Retinal pigment epithelial cell (primary cell): Measurements from ENCODE around the gene SEMA3D.
A peak's percentile ranks its signal among the peaks of the same experiment; 100 is the strongest.

ENCODE experiments used
- DNase-seq: peaks from one replicate; pipeline ENCODE4 v3.0.0-alpha.2; 2010; ENCODE audit warnings: low read depth
- H3K4me3 ChIP-seq: 2 replicates; pipeline ENCODE4 v1.5.1; 2011; ENCODE audit warnings: mild to moderate bottlenecking, low read length, control low read depth, moderate library complexity
- CTCF ChIP-seq: conservative IDR thresholded peaks from 2 replicates; pipeline ENCODE4 v1.5.1; 2011; ENCODE audit warnings: low read depth, low read length, control low read depth, inconsistent platforms

Gene SEMA3D

GRCh38 chr7:85186521-85187241 lies at the start of gene SEMA3D:
Gene SEMA3D, minus strand, starts transcription at chr7:85187056. Its CDS starts 65,165 bp downstream, at chr7:85121891.
- H3K4me3 ChIP-seq, result peak within 1 kb of the TSS; percentile 85
- peak; percentile 85 for TF ChIP-seq CTCF
- DNase-seq, result peak; percentile 48

GRCh38 chr7:85234730-85235129 lies 47.9 kb upstream of the SEMA3D start:
- H3K4me3 ChIP-seq, result no peak overlapping the region
- TF ChIP-seq CTCF, result no peak
- no peak for DNase-seq

- H3K4me3 ChIP-seq, result no peak overlapping the region
- TF ChIP-seq CTCF, result no peak
- no peak for DNase-seq
Measured at GRCh38 chr7:85232068-85232467, 45.2 kb upstream of the SEMA3D start.

GRCh38 chr7:85230623-85231022 lies 43.8 kb upstream of the SEMA3D start:
- no peak for TF ChIP-seq CTCF
- no peak for DNase-seq
- H3K4me3 ChIP-seq, result no peak overlapping the region

GRCh38 chr7:85229544-85229943 lies 42.7 kb upstream of the SEMA3D start:
- no peak overlapping the region for H3K4me3 ChIP-seq
- DNase-seq, result peak; percentile 25
- no peak for TF ChIP-seq CTCF

GRCh38 chr7:85226361-85227085 lies 39.7 kb upstream of the SEMA3D start:
- DNase-seq, result no peak

More at GRCh38 chr7:85226361-85227085, 39.7 kb upstream of the SEMA3D start:
- H3K4me3 ChIP-seq, result no peak overlapping the region
- no peak for TF ChIP-seq CTCF
